ENCODE measurements around the gene BLTP2. TPM values are rescaled to one million over a fixed set of nuclear protein-coding genes. Genes with fewer than 3 reads are reported as not detected.
"Not testable (repeated sequence)": the region's sequence is repeated elsewhere in the genome, so short reads cannot be mapped to it uniquely, and the experiment has no call there.

The BLTP2 gene
- 144 and 157 TPM in 2 replicates for total RNA-seq
- polyA plus RNA-seq (2012): 114 TPM

- DNase-seq (ENCODE audit: low read depth): peak; percentile 95
These were observed at the start of gene BLTP2 for GRCh38 chr17:28644787-28645575. Gene BLTP2 (minus strand): TSS chr17:28645158. CDS start chr17:28645056, 102 bp downstream.

- no peak for DNase-seq (ENCODE audit: low read depth)
These were observed 48.9 kb upstream of the BLTP2 start for GRCh38 chr17:28693869-28694268.

- DNase-seq (ENCODE audit: low read depth): no peak
These were observed 44.1 kb upstream of the BLTP2 start for GRCh38 chr17:28689011-28689410.

- DNase-seq (ENCODE audit: low read depth): no peak
These were observed 43.5 kb upstream of the BLTP2 start for GRCh38 chr17:28688481-28688880.

- DNase-seq (ENCODE audit: low read depth): no peak
These were observed 41.3 kb upstream of the BLTP2 start for GRCh38 chr17:28686296-28686695.

- DNase-seq (ENCODE audit: low read depth): no peak
These were observed 40.4 kb upstream of the BLTP2 start for GRCh38 chr17:28685366-28685765.

- peak; percentile 46 for DNase-seq (ENCODE audit: low read depth)
These were observed 40.0 kb upstream of the BLTP2 start for GRCh38 chr17:28684963-28685362.

- no peak for DNase-seq (ENCODE audit: low read depth)
These were observed 37.7 kb upstream of the BLTP2 start for GRCh38 chr17:28682655-28683054.

- no peak for DNase-seq (ENCODE audit: low read depth)
These were observed 31.0 kb upstream of the BLTP2 start for GRCh38 chr17:28675980-28676379.

- DNase-seq (ENCODE audit: low read depth): no peak
These were observed 30.5 kb upstream of the BLTP2 start for GRCh38 chr17:28675490-28675889.

GRCh38 chr17:28669918-28670317, 25.0 kb upstream of the BLTP2 start:
- no peak for DNase-seq (ENCODE audit: low read depth)

GRCh38 chr17:28667870-28668269, 22.9 kb upstream of the BLTP2 start:
- peak; percentile 62 for DNase-seq (ENCODE audit: low read depth)

GRCh38 chr17:28665994-28666393, 21.0 kb upstream of the BLTP2 start:
- no peak for DNase-seq (ENCODE audit: low read depth)

GRCh38 chr17:28663723-28664122, 18.8 kb upstream of the BLTP2 start:
- DNase-seq (ENCODE audit: low read depth): no peak

- no peak for DNase-seq (ENCODE audit: low read depth)
These were observed 17.5 kb upstream of the BLTP2 start for GRCh38 chr17:28662527-28662829.

GRCh38 chr17:28661635-28662526, 16.9 kb upstream of the BLTP2 start, which contains the start of the genes SDF2 and SUPT6H:
Gene SDF2 (minus strand): TSS chr17:28661906. CDS start chr17:28661876, 30 bp downstream.
Gene SUPT6H (plus strand): TSS chr17:28662205. CDS start chr17:28673402, 11,197 bp downstream.
- DNase-seq (ENCODE audit: low read depth): peak; percentile 92

- not testable (repeated sequence) for DNase-seq (ENCODE audit: low read depth)
These were observed 14.5 kb upstream of the BLTP2 start for GRCh38 chr17:28659497-28659881.

- DNase-seq (ENCODE audit: low read depth): not testable (repeated sequence)
These were observed 14.0 kb upstream of the BLTP2 start for GRCh38 chr17:28658766-28659496.

GRCh38 chr17:28658342-28658741, 13.4 kb upstream of the BLTP2 start:
- not testable (repeated sequence) for DNase-seq (ENCODE audit: low read depth)

- DNase-seq (ENCODE audit: low read depth): no peak
These were observed 12.8 kb upstream of the BLTP2 start for GRCh38 chr17:28657756-28658155.

GRCh38 chr17:28655160-28655559, 10.2 kb upstream of the BLTP2 start:
- no peak for DNase-seq (ENCODE audit: low read depth)

Data from myocyte (in vitro differentiated cells).